Esophagus (tissue), 2 donors: ENCODE results near the gene RBBP8NL. TPM values are rescaled to one million over a fixed set of nuclear protein-coding genes. Genes with fewer than 3 reads are reported as not detected.

Source experiments
- H3K27ac ChIP-seq, 2 donors: one replicate each; pipeline ENCODE4 v1.5.1; 2013; ENCODE audit warnings: low read depth in 2 of 2, mild to moderate bottlenecking in 2 of 2, inconsistent platforms in 1 of 2, low read length in 1 of 2, moderate library complexity in 1 of 2
- H3K27me3 ChIP-seq, 2 donors: one replicate each; pipeline ENCODE4 v1.6.1; 2013; ENCODE audit warnings: low read length in 2 of 2, control low read depth in 1 of 2, mild to moderate bottlenecking in 1 of 2; ENCODE audit not compliant: insufficient read depth in 2 of 2, control insufficient read depth in 1 of 2
- H3K36me3 ChIP-seq, 2 donors: one replicate each; pipeline ENCODE4 v1.6.1; 2013; ENCODE audit warnings: low read length in 1 of 2; ENCODE audit not compliant: control insufficient read depth in 2 of 2, insufficient read depth in 2 of 2
- H3K4me1 ChIP-seq, 2 donors: one replicate each; pipeline ENCODE4 v1.6.1; 2013; ENCODE audit warnings: low read length in 1 of 2; ENCODE audit not compliant: control insufficient read depth in 2 of 2, insufficient read depth in 2 of 2
- H3K4me3 ChIP-seq, 2 donors: one replicate each; pipeline ENCODE4 v1.5.1; 2013; ENCODE audit warnings: low read length in 2 of 2, mild to moderate bottlenecking in 2 of 2, low read depth in 1 of 2, moderate library complexity in 1 of 2
- H3K9me3 ChIP-seq, 2 donors: one replicate each; pipeline ENCODE4 v1.6.1; 2013; ENCODE audit warnings: mild to moderate bottlenecking in 2 of 2, low read depth in 1 of 2, low read length in 1 of 2, moderate library complexity in 1 of 2; ENCODE audit not compliant: control insufficient read depth in 2 of 2, insufficient read depth in 1 of 2
- WGBS, 2 donors: extraction: QIAGEN DNeasy Blood & Tissue Kit; methylation state at CpG; one replicate each; pipeline ENCODE4 v1.1.7; 2013; 5-methylcytosine and 5-hydroxymethylcytosine counted together
- polyA plus RNA-seq, 2 donors: library from polyadenylated mRNA; stranded (reverse); fragments of 200-250 nt; gene quantifications; one replicate each; pipeline ENCODE4 v1.2.3, GENCODE V29; 2013
- donor health status: healthy with polysubstance abuse.
- donor health status: Bipolar disorder and iron deficiency.

RBBP8NL gene
- polyA plus RNA-seq, 2 donors: 4.0 to 16.8 TPM

- Histone ChIP-seq H3K4me1 (peaks cover 25 to 41% of the 10 kb centered on the region in 2 donors), H3K36me3 (no peaks in the 10 kb centered on the region), H3K4me3 (no peak overlapping the region), H3K27me3 (no peaks in the 10 kb centered on the region), H3K9me3 (no peaks in the 10 kb centered on the region), H3K27ac (peak overlapping the region; percentile 56 to 75)
- 74 to 79% methylated on average over 27 to 29 of the region's 29 CpGs for WGBS, 2 donors
Observed at GRCh38 chr20:62372042-62372993, 55.0 kb downstream of the RBBP8NL start.

GRCh38 chr20:62371588-62372041, 55.7 kb downstream of the RBBP8NL start:
- Histone ChIP-seq H3K27me3 (no peaks in the 10 kb centered on the region), H3K36me3 (no peaks in the 10 kb centered on the region), H3K9me3 (no peaks in the 10 kb centered on the region), H3K27ac (peak overlapping the region; percentile 45 to 59), H3K4me3 (no peak overlapping the region), H3K4me1 (peaks cover 23 to 36% of the 10 kb centered on the region in 2 donors)
- WGBS, 2 donors: 83 to 90% methylated on average over 8 of the region's 8 CpGs

GRCh38 chr20:62370807-62371587, 56.3 kb downstream of the RBBP8NL start:
- Histone ChIP-seq H3K4me1 (peaks cover 18 to 39% of the 10 kb centered on the region in 2 donors), H3K27ac (peak overlapping the region; percentile 53 to 74), H3K27me3 (no peaks in the 10 kb centered on the region), H3K36me3 (no peaks in the 10 kb centered on the region), H3K9me3 (no peaks in the 10 kb centered on the region), H3K4me3 (no peak overlapping the region)
- 59 to 65% methylated on average over 18 of the region's 18 CpGs for WGBS, 2 donors

GRCh38 chr20:62370115-62370806, 57.1 kb downstream of the RBBP8NL start:
- Histone ChIP-seq H3K36me3 (no peaks in the 10 kb centered on the region), H3K9me3 (no peaks in the 10 kb centered on the region), H3K27ac (peak overlapping the region; percentile 53 to 74), H3K27me3 (no peaks in the 10 kb centered on the region), H3K4me3 (no peak overlapping the region), H3K4me1 (peaks cover 18 to 41% of the 10 kb centered on the region in 2 donors)
- WGBS, 2 donors: 50 to 52% methylated on average over 19 of the region's 19 CpGs

GRCh38 chr20:62369815-62370114, 57.6 kb downstream of the RBBP8NL start:
- H3K36me3 ChIP-seq: no peaks in the 10 kb centered on the region
- WGBS, 2 donors: 56 to 68% methylated on average over 4 of the region's 4 CpGs
- no peaks in the 10 kb centered on the region for H3K27me3 ChIP-seq
- no peaks in the 10 kb centered on the region for H3K9me3 ChIP-seq
- H3K27ac ChIP-seq: peak overlapping the region; percentile 25 to 74
- peaks cover 18 to 40% of the 10 kb centered on the region in 2 donors for H3K4me1 ChIP-seq
- H3K4me3 ChIP-seq: no peak overlapping the region

GRCh38 chr20:62368976-62369814, 58.1 kb downstream of the RBBP8NL start:
- Histone ChIP-seq H3K36me3 (peaks cover 0 to under 1% of the 10 kb centered on the region in 2 donors), H3K4me1 (peaks cover 19 to 40% of the 10 kb centered on the region in 2 donors), H3K27ac (peak overlapping the region; percentile 25 to 74), H3K27me3 (no peaks in the 10 kb centered on the region), H3K9me3 (no peaks in the 10 kb centered on the region), H3K4me3 (no peak overlapping the region)
- 14 to 19% methylated on average over 23 to 28 of the region's 28 CpGs for WGBS, 2 donors

- H3K27ac ChIP-seq: peak overlapping the region; percentile 74 to 78
- H3K4me1 ChIP-seq: peaks cover 23 to 47% of the 10 kb centered on the region in 2 donors
- H3K4me3 ChIP-seq: no peak overlapping the region
- H3K27me3 ChIP-seq: no peaks in the 10 kb centered on the region
- WGBS, 2 donors: 6 to 9% methylated on average over 15 of the region's 15 CpGs
- H3K36me3 ChIP-seq: peaks cover 0 to 3% of the 10 kb centered on the region in 2 donors
- H3K9me3 ChIP-seq: no peaks in the 10 kb centered on the region
Observed at GRCh38 chr20:62368392-62368975, 58.9 kb downstream of the RBBP8NL start.

GRCh38 chr20:62367633-62368391, 59.5 kb downstream of the RBBP8NL start:
- Histone ChIP-seq H3K4me3 (peak overlapping the region; percentile 22 to 72), H3K36me3 (peaks cover 0 to 3% of the 10 kb centered on the region in 2 donors), H3K27me3 (no peaks in the 10 kb centered on the region), H3K4me1 (peaks cover 28 to 54% of the 10 kb centered on the region in 2 donors), H3K27ac (peak overlapping the region; percentile 74 to 78), H3K9me3 (no peaks in the 10 kb centered on the region)
- WGBS, 2 donors: 3 to 10% methylated on average over 34 to 37 of the region's 37 CpGs
